Esophagus squamous epithelium (tissue), 5 donors: ENCODE data around the gene FBXL5. TPM values are rescaled to one million over a fixed set of nuclear protein-coding genes. Genes with fewer than 3 reads are reported as not detected.

Experiments used
- DNase-seq: peaks from one replicate; lab custom pipeline; 2025; lab: John Stamatoyannopoulos, UW
- H3K27ac ChIP-seq, 4 donors: fragments of 200-600 bp; sonication (generic); one replicate each; pipeline ENCODE4 v1.5.1; 2016 to 2019; ENCODE audit warnings: mild to moderate bottlenecking in 1 of 4
- H3K27me3 ChIP-seq, 4 donors: fragments of 200-600 bp; sonication (generic); 1 replicate in 3 of 4; 2 replicates in 1 of 4; pipeline versions ENCODE4 v1.5.1 to v1.6.0; 2017 to 2021; ENCODE audit warnings: antibody characterized with exemption in 1 of 4
- H3K36me3 ChIP-seq, 3 donors: fragments of 200-600 bp; sonication (generic); one replicate each; pipeline ENCODE4 v1.5.1; 2016 to 2019
- H3K4me1 ChIP-seq, 3 donors: fragments of 200-600 bp; sonication (generic); one replicate each; pipeline ENCODE4 v1.5.1; 2017 to 2019
- H3K4me3 ChIP-seq, 4 donors: fragments of 200-600 bp; sonication (generic); 1 replicate in 3 of 4; 2 replicates in 1 of 4; pipeline ENCODE4 v1.5.1; 2016 to 2019; ENCODE audit warnings: mild to moderate bottlenecking in 2 of 4, moderate library complexity in 1 of 4
- H3K9me3 ChIP-seq, 3 donors: fragments of 200-600 bp; sonication (generic); one replicate each; pipeline ENCODE4 v1.5.1; 2016 to 2019
- CTCF ChIP-seq, 6 experiments: fragments of 450-650 bp in 4 of 6; fragments of 200-600 bp in 2 of 6; sonication (generic) in 2 of 6; IDR thresholded peaks; one replicate each; pipeline ENCODE4 v1.5.1; 2016 to 2019; ENCODE audit warnings: antibody characterized with exemption in 6 of 6, mild to moderate bottlenecking in 4 of 6, moderate library complexity in 4 of 6
- POLR2A ChIP-seq, 4 donors: fragments of 450-650 bp; IDR thresholded peaks; one replicate each; pipeline ENCODE4 v1.6.1; 2017; ENCODE audit warnings: antibody characterized with exemption in 4 of 4, mild to moderate bottlenecking in 4 of 4, moderate library complexity in 3 of 4
- WGBS, 2 donors: methylation state at CpG; one replicate each; pipeline ENCODE4 v1.1.5; 2018; 5-methylcytosine and 5-hydroxymethylcytosine counted together
- intact Hi-C: fragments of 100-400 bp; cut with DNase I; formaldehyde crosslinking; loops from one replicate; pipeline ENCODE4 v1.15.0; 2022
- total RNA-seq, 4 donors: library from RNA; depleted of rRNA; stranded (reverse); fragments of >200 nt; gene quantifications; one replicate each; pipeline ENCODE4 v1.1.0, GENCODE V29; 2016
- donor health status: DM: yes; HTN: yes; CAD: no.

FBXL5 gene
- total RNA-seq, 4 donors from 2014 or later: 39.2 to 119 (median 72.3) TPM

GRCh38 chr4:15653864-15654592 is 1.1 kb downstream of the FBXL5 start:
- Histone ChIP-seq H3K4me1 (peaks cover 25 to 78% (median 50%) of the 10 kb centered on the region in 3 donors), H3K27me3 (no peaks in the 10 kb centered on the region), H3K36me3 (no peaks in the 10 kb centered on the region), H3K9me3 (no peaks in the 10 kb centered on the region), H3K27ac (peak overlapping the region; percentile 97 to 99 (median 98)), H3K4me3 (peak overlapping the region; percentile 71 to 95 (median 84))
- TF ChIP-seq CTCF (IDR thresholded peaks at IDR 0.05) (no peak), POLR2A (IDR thresholded peaks at IDR 0.05) (no peak)
- DNase-seq: no peak
- intact Hi-C loops: no loop called here
- 1 to 3% methylated on average over 7 of the region's 7 CpGs for WGBS, 2 donors

- Histone ChIP-seq H3K4me1 (peaks cover 25 to 81% (median 56%) of the 10 kb centered on the region in 3 donors), H3K4me3 (peak overlapping the region; percentile 71 to 95 (median 84)), H3K27ac (peak overlapping the region; percentile 97 to 99 (median 98)), H3K36me3 (no peaks in the 10 kb centered on the region), H3K27me3 (no peaks in the 10 kb centered on the region), H3K9me3 (no peaks in the 10 kb centered on the region)
- intact Hi-C loops: no loop called here
- TF ChIP-seq CTCF (IDR thresholded peaks at IDR 0.05): no peak
- no peak for TF ChIP-seq POLR2A (IDR thresholded peaks at IDR 0.05)
- DNase-seq: no peak
- 6 to 10% methylated on average over 4 of the region's 4 CpGs for WGBS, 2 donors
Observed at GRCh38 chr4:15653420-15653819, 1.7 kb downstream of the FBXL5 start.

- H3K27me3 ChIP-seq: no peaks in the 10 kb centered on the region
- TF ChIP-seq CTCF (IDR thresholded peaks at IDR 0.05): no peak
- no peak for TF ChIP-seq POLR2A (IDR thresholded peaks at IDR 0.05)
- H3K36me3 ChIP-seq: no peaks in the 10 kb centered on the region
- DNase-seq: no peak
- peak overlapping the region in 3 of 4 donors; percentile 80 to 95 (median 87) for H3K4me3 ChIP-seq
- H3K27ac ChIP-seq: peak overlapping the region; percentile 97 to 99 (median 98)
- WGBS, 2 donors: 25 to 35% methylated on average over 4 of the region's 4 CpGs
- H3K9me3 ChIP-seq: no peaks in the 10 kb centered on the region
- peaks cover 27 to 81% (median 56%) of the 10 kb centered on the region in 3 donors for H3K4me1 ChIP-seq
- intact Hi-C loops: no loop called here
Observed at GRCh38 chr4:15652841-15653240, 2.3 kb downstream of the FBXL5 start.

GRCh38 chr4:15652191-15652590 is 3.0 kb downstream of the FBXL5 start:
- Histone ChIP-seq H3K36me3 (no peaks in the 10 kb centered on the region), H3K4me3 (peak overlapping the region in 2 of 4 donors; percentile 80 to 95), H3K9me3 (no peaks in the 10 kb centered on the region), H3K27ac (peak overlapping the region; percentile 15 to 99 (median 98)), H3K4me1 (peaks cover 30 to 81% (median 56%) of the 10 kb centered on the region in 3 donors), H3K27me3 (no peaks in the 10 kb centered on the region)
- intact Hi-C loops: no loop called here
- DNase-seq: no peak
- TF ChIP-seq POLR2A (IDR thresholded peaks at IDR 0.05) (no peak), CTCF (IDR thresholded peaks at IDR 0.05) (no peak)
- 59 to 81% methylated on average over 1 of the region's 1 CpG for WGBS, 2 donors

GRCh38 chr4:15651676-15652075 is 3.5 kb downstream of the FBXL5 start:
- intact Hi-C loops: no loop called here

More at GRCh38 chr4:15651676-15652075, 3.5 kb downstream of the FBXL5 start:
- TF ChIP-seq POLR2A (IDR thresholded peaks at IDR 0.05) (no peak), CTCF (IDR thresholded peaks at IDR 0.05) (no peak)
- WGBS, 2 donors: 14 to 23% methylated on average over 2 of the region's 2 CpGs
- peaks cover 30 to 83% (median 53%) of the 10 kb centered on the region in 3 donors for H3K4me1 ChIP-seq
- H3K27me3 ChIP-seq: no peaks in the 10 kb centered on the region
- H3K36me3 ChIP-seq: no peaks in the 10 kb centered on the region
- H3K4me3 ChIP-seq: no peak overlapping the region
- H3K27ac ChIP-seq: peak overlapping the region; percentile 15 to 99 (median 70)
- no peaks in the 10 kb centered on the region for H3K9me3 ChIP-seq
- DNase-seq: no peak
